ENCODE measurements around the gene VILL.
"Not testable (repeated sequence)": the region's sequence is repeated elsewhere in the genome, so short reads cannot be mapped to it uniquely, and the experiment has no call there.

VILL gene

DNA sequence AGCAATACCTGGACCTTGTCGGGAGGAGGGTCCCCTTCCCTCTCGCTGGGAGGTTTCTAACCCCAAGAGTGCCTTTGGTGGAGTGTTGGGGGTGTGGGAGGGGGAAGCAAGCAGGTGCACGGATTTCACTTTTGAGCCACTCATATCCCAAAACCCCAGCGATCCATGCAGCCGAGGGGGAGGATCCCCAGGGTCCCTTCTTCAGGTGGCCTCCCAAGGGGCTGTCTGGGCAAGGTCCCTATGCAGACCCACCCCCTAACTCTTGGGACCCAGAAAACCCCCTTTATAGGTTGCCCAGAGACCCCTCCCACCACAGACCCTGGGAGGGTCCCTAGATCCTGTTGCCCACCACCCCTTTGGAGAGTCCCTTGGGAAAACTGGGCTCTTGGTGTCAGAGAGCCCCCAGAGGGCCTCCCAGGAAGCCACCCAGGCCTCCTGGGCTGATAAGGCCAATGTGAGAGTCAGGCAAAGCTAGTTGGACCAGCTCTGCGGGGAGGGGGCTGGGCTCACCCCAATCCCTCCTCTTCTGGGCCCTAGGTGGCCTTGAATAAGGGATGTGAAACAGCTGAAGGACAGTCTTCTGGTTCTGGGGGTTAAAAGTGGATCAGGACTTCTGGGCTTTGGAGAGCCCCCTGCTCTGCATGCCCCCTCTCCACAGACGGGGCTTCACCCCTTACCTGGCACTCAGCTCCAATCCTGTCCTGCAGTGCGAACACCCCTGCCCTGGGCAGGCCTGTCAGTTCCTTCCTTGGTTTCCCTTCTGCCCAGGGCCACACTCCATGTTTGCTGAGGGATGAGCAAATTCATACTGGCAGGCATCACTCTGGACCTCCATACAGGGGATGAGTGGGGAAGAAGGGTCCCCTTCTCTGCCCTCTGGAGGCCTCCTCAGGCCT is 39.8 kb downstream of the VILL start:
- H3K27ac ChIP-seq (ENCODE audit: low read depth, low read length), result no peak overlapping the region
- H3K27me3 ChIP-seq (ENCODE audit: control insufficient read depth, insufficient read depth, low read length), result peaks cover 70% of the 10 kb centered on the region
- H3K4me1 ChIP-seq (ENCODE audit: control insufficient read depth, insufficient read depth, low read length), result peaks cover 20% of the 10 kb centered on the region
- peak overlapping the region; percentile 77 for H3K4me3 ChIP-seq (ENCODE audit: low read depth, low read length)
- H3K9ac ChIP-seq (ENCODE audit: low read length), result peak overlapping the region; percentile 63
- no peaks in the 10 kb centered on the region for H3K36me3 ChIP-seq (ENCODE audit: control insufficient read depth, insufficient read depth, low read length)
- no peaks in the 10 kb centered on the region for H3K9me3 ChIP-seq (ENCODE audit: control insufficient read depth, insufficient read depth, low read depth, low read length)

DNA sequence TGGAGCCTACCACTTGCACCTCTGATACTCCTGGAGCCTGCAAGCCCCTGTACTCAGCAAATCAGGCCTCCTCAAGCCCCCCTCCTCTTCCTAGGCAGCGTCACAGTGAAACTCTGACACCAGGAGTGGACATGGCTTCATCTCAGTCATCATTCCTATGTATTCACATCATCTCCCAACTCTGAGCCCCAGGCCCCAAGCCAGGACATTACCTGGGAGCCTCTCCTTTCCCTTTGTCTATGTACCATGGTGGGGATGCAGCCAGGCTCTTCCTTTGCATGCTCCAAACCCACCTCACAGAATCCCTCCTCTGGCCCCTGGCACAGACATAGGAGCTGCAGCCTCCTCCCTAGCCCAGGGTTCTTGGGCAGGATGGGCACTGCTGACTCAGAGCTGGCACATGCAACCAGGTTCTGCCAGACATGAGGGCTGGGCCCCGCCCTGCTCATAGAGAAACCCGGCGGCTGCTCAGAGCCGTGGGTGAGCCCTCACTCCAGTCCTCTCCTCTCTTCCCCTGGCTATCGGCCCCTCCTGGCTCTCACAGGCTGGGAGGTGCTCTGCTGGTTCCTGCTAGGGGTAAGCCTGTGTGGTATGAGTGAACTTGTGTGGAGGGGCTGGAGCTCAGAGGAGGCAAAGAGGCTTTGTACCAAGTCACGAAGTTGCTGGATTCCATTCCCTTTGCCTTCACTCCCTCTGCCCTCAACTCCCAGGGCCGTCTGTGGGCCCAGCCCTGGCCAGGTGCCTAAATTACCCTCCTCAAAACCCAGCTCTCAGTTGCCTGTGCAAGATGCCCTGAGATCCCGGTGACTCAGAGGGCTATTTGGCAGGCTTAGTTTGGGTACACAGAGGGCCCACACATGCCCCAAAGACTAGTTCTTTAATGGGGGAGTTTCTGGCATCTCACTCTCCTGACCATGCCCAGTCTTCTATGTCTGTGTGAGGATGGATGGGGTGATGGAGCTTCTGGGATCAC is 40.7 kb downstream of the VILL start:
- peaks cover 14% of the 10 kb centered on the region; the same call in 1 of the 2 replicates for H3K4me1 ChIP-seq (ENCODE audit: control insufficient read depth, insufficient read depth, low read length)
- peaks cover 63% of the 10 kb centered on the region for H3K27me3 ChIP-seq (ENCODE audit: control insufficient read depth, insufficient read depth, low read length)
- H3K4me3 ChIP-seq (ENCODE audit: low read depth, low read length), result no peak overlapping the region
- H3K9me3 ChIP-seq (ENCODE audit: control insufficient read depth, insufficient read depth, low read depth, low read length), result no peaks in the 10 kb centered on the region
- no peak overlapping the region for H3K9ac ChIP-seq (ENCODE audit: low read length)
- H3K36me3 ChIP-seq (ENCODE audit: control insufficient read depth, insufficient read depth, low read length), result no peaks in the 10 kb centered on the region
- H3K27ac ChIP-seq (ENCODE audit: low read depth, low read length), result no peak overlapping the region

DNA sequence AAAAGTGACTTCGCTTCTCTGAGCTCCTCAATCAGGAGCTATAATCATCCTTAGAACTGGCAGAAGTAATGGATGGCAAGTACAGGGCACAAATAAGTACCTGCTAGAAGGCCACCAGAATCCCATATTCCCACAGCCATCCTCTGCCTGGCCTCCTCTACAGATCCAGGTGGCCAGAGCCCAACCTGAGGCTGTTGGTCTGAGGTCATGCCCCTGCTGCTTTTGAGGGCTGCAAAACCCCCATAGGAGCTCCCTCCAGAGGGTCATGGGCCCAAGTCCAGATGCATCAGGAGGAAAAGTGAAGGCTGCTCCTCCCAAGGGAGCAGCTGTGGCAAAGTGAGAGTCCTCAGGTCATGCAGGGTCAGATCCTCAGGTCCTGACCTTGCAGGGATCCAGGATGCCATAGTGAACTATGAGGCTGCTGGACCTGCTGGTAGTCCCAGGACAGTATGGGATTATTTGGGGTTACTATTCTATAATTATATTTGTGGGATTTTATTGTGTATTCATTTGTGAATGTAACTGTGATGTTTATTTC is 41.8 kb downstream of the VILL start:
- Histone ChIP-seq H3K27ac (ENCODE audit: low read depth, low read length) (no peak overlapping the region), H3K4me3 (ENCODE audit: low read depth, low read length) (no peak overlapping the region), H3K9me3 (ENCODE audit: control insufficient read depth, insufficient read depth, low read depth, low read length) (no peaks in the 10 kb centered on the region), H3K36me3 (ENCODE audit: control insufficient read depth, insufficient read depth, low read length) (no peaks in the 10 kb centered on the region), H3K4me1 (ENCODE audit: control insufficient read depth, insufficient read depth, low read length) (peaks cover 23% of the 10 kb centered on the region; the same call in 1 of the 2 replicates), H3K27me3 (ENCODE audit: control insufficient read depth, insufficient read depth, low read length) (peaks cover 53% of the 10 kb centered on the region), H3K9ac (ENCODE audit: low read length) (no peak overlapping the region)

DNA sequence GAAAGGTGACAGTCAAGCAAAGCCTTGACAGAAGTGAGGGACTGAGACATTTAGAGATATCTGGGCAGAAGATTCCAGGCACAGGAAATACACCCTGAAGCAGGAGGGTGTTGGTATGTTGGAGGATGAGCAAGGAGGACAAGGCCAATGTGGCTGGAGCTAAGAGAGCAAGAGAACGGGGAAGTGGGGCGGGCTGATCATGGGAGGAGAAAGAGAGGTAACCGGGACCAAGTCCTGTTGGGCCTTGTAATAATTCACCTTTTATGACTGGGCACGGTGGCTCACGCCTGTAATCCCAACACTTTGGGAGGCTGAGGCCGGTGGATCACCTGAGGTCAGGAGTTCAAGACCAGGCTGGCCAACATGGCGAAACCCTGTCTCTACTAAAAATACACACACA is 43.0 kb downstream of the VILL start:
- not testable (repeated sequence) for H3K4me3 ChIP-seq (ENCODE audit: low read depth, low read length); H3K9me3 ChIP-seq (ENCODE audit: control insufficient read depth, insufficient read depth, low read depth, low read length); H3K27ac ChIP-seq (ENCODE audit: low read depth, low read length); H3K36me3 ChIP-seq (ENCODE audit: control insufficient read depth, insufficient read depth, low read length); H3K9ac ChIP-seq (ENCODE audit: low read length)
- peaks cover 44% of the 10 kb centered on the region for H3K27me3 ChIP-seq (ENCODE audit: control insufficient read depth, insufficient read depth, low read length)
- H3K4me1 ChIP-seq (ENCODE audit: control insufficient read depth, insufficient read depth, low read length), result peaks cover 16% of the 10 kb centered on the region; the same call in 1 of the 2 replicates

DNA sequence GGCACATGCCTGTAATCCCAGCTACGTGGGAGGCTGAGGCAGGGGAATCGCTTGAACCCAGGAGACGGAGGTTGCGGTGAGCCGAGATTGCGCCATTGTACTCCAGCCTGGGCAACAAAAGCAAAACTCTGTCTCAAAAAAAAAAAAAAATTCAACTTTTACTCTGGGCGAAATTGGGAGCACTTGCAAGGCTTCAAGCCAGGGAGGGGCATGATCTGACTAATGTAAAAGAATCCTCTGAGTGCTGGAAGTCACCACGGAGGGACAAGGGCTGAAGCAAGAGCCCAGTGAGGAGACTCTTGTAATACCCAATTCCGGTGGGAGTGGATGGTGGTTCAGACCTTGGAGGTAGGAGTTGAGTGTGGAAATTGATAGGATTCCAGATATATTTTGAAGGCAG is 43.7 kb downstream of the VILL start:
- Histone ChIP-seq H3K27me3 (ENCODE audit: control insufficient read depth, insufficient read depth, low read length) (peaks cover 46% of the 10 kb centered on the region), H3K4me1 (ENCODE audit: control insufficient read depth, insufficient read depth, low read length) (peaks cover 20% of the 10 kb centered on the region)
- not testable (repeated sequence) for H3K9me3 ChIP-seq (ENCODE audit: control insufficient read depth, insufficient read depth, low read depth, low read length); H3K27ac ChIP-seq (ENCODE audit: low read depth, low read length); H3K36me3 ChIP-seq (ENCODE audit: control insufficient read depth, insufficient read depth, low read length); H3K9ac ChIP-seq (ENCODE audit: low read length); H3K4me3 ChIP-seq (ENCODE audit: low read depth, low read length)

DNA sequence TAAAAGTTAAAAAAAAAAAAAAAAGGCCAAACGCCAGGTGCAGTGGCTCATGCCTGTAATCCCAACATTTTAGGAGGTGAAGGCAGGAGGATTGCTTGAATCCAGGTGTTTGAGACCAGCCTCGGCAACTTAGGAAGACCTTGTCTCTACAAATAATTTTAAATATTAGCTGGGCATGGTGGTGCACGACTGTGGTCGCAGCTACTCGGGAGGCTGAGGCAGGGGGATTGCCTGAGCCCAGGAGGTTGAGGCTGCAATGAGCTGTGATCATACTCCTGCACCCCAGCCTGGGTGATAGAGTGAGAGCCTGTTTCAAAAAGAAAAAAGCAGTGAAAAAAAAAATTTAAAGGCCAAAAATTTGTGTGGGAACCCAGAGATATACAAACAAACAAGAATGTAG is 45.7 kb downstream of the VILL start:
- Histone ChIP-seq H3K27ac (ENCODE audit: low read depth, low read length) (no peak overlapping the region), H3K9ac (ENCODE audit: low read length) (no peak overlapping the region), H3K4me3 (ENCODE audit: low read depth, low read length) (no peak overlapping the region), H3K4me1 (ENCODE audit: control insufficient read depth, insufficient read depth, low read length) (peaks cover 22% of the 10 kb centered on the region), H3K36me3 (ENCODE audit: control insufficient read depth, insufficient read depth, low read length) (no peaks in the 10 kb centered on the region), H3K9me3 (ENCODE audit: control insufficient read depth, insufficient read depth, low read depth, low read length) (no peaks in the 10 kb centered on the region), H3K27me3 (ENCODE audit: control insufficient read depth, insufficient read depth, low read length) (peaks cover 42% of the 10 kb centered on the region)

DNA sequence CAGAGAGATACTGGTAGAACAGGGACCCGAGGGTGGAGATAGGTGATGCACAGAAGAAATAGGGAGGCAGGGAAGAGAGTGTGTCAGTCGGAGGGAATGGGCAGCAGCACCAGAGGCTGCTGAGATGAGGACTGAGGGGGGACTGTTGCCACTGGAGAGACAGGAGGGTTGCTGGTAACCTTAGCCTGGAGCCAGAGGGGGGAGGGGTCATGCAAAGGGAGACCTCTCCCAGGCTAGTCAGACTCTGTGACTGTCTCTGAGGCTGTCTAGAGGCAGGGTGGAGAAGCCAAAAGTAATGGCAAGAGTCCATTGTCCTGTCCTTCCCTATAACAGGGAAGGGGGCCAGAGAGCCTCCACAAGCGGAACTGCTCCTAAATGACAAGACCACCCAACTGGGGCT is 46.3 kb downstream of the VILL start:
- Histone ChIP-seq H3K4me1 (ENCODE audit: control insufficient read depth, insufficient read depth, low read length) (peaks cover 22% of the 10 kb centered on the region), H3K9me3 (ENCODE audit: control insufficient read depth, insufficient read depth, low read depth, low read length) (no peaks in the 10 kb centered on the region), H3K27me3 (ENCODE audit: control insufficient read depth, insufficient read depth, low read length) (peaks cover 35% of the 10 kb centered on the region), H3K4me3 (ENCODE audit: low read depth, low read length) (no peak overlapping the region), H3K36me3 (ENCODE audit: control insufficient read depth, insufficient read depth, low read length) (no peaks in the 10 kb centered on the region), H3K9ac (ENCODE audit: low read length) (no peak overlapping the region), H3K27ac (ENCODE audit: low read depth, low read length) (no peak overlapping the region)

DNA sequence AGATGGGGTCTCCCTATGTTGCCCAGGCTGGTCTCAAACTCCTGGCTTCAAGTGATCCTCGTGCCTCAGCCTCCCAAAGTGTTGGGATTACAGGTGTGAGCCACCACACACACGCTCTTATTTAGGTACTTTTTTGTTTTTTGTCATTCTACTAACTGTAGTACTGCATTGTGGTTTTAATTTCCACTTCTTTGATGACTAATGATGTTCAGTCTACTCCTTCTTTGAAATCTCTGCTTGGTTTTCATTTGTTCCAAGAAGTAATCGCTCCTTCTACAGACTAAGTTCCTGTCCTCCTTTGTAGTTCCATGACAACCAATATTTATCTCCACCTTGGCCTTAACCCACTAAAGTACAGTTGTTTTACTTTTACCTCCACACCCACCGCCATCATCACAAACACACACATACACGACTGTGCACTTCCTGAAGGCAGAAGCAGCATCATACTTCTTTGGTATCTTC is 47.9 kb downstream of the VILL start:
- H3K4me1 ChIP-seq (ENCODE audit: control insufficient read depth, insufficient read depth, low read length), result peaks cover 22% of the 10 kb centered on the region
- no peak overlapping the region for H3K9ac ChIP-seq (ENCODE audit: low read length)
- H3K27ac ChIP-seq (ENCODE audit: low read depth, low read length), result no peak overlapping the region
- no peaks in the 10 kb centered on the region for H3K9me3 ChIP-seq (ENCODE audit: control insufficient read depth, insufficient read depth, low read depth, low read length)
- peaks cover 25% of the 10 kb centered on the region for H3K27me3 ChIP-seq (ENCODE audit: control insufficient read depth, insufficient read depth, low read length)
- peak overlapping the region; percentile 76 for H3K4me3 ChIP-seq (ENCODE audit: low read depth, low read length)
- H3K36me3 ChIP-seq (ENCODE audit: control insufficient read depth, insufficient read depth, low read length), result no peaks in the 10 kb centered on the region

DNA sequence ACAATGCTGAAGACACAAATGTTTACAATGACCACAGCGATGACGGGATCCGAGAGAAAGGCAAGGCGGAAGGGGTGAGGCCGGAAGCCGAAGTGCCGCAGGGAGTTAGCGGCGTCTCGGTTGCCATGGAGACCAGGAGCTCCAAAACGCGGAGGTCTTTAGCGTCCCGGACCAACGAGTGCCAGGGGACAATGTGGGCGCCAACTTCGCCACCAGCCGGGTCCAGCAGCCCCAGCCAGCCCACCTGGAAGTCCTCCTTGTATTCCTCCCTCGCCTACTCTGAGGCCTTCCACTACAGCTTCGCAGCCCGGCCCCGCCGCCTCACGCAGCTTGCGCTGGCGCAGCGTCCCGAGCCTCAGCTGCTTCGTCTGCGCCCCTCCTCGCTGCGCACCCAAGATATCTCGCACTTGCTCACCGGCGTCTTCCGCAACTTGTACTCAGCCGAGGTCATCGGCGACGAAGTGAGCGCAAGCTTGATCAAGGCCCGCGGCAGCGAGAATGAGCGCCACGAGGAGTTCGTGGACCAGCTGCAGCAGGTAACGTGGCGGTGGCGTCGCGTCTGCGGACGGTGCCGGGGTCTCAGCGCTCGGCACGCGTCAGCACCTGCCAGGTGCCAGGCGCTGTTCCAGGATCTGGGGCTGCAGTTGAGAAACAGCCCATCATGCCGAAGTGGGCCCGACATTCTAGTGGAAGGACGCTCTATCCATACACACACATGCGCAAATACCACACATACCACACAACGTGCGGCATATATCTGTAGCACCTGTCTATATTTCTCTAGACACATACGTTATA is 48.7 kb downstream of the VILL start, which contains the start of gene DLEC1:
Gene DLEC1 (plus strand): TSS at position 108 of the 798 bp plus-strand sequence. CDS start 18 bp downstream, at position 126.
- no peaks in the 10 kb centered on the region for H3K9me3 ChIP-seq (ENCODE audit: control insufficient read depth, insufficient read depth, low read depth, low read length)
- peaks cover 25% of the 10 kb centered on the region for H3K27me3 ChIP-seq (ENCODE audit: control insufficient read depth, insufficient read depth, low read length)
- peak within 1 kb of the TSS; percentile 76 for H3K4me3 ChIP-seq (ENCODE audit: low read depth, low read length)
- H3K36me3 ChIP-seq (ENCODE audit: control insufficient read depth, insufficient read depth, low read length), result no peaks in the 10 kb centered on the region
- H3K9ac ChIP-seq (ENCODE audit: low read length), result peak within 1 kb of the TSS; percentile 7
- peaks cover 22% of the 10 kb centered on the region for H3K4me1 ChIP-seq (ENCODE audit: control insufficient read depth, insufficient read depth, low read length)
- H3K27ac ChIP-seq (ENCODE audit: low read depth, low read length), result no peak within 1 kb of the TSS

DNA sequence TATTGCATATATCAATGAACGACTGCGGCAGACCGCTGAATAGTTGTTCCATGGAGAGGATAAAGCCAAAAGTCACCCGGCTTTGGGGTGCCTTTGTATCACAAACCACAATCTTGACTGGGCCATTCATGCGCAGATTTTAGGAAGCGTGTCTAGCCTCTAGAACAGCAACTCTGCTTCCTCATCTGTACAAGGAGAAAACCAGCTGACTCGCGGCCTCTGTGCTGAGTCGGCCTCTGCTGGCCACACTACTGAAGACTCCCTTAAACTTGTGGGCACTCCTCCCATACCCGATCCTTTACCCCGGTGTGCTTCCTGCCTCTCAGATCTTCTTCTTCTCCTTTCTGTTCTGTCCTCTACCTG is 49.3 kb downstream of the VILL start:
- Histone ChIP-seq H3K9ac (ENCODE audit: low read length) (no peak overlapping the region), H3K27ac (ENCODE audit: low read depth, low read length) (no peak overlapping the region), H3K4me3 (ENCODE audit: low read depth, low read length) (peak overlapping the region; percentile 76), H3K36me3 (ENCODE audit: control insufficient read depth, insufficient read depth, low read length) (no peaks in the 10 kb centered on the region), H3K27me3 (ENCODE audit: control insufficient read depth, insufficient read depth, low read length) (peaks cover 29% of the 10 kb centered on the region), H3K4me1 (ENCODE audit: control insufficient read depth, insufficient read depth, low read length) (peaks cover 22% of the 10 kb centered on the region), H3K9me3 (ENCODE audit: control insufficient read depth, insufficient read depth, low read depth, low read length) (no peaks in the 10 kb centered on the region)
